ENCODE measurements around the gene CALR. TPM values are rescaled to one million over a fixed set of nuclear protein-coding genes. Genes with fewer than 3 reads are reported as not detected.

CALR gene
- total RNA-seq, 1 donor from 2014 or later = 913 TPM

Other genes starting within 250 kb of the CALR start
- gene FBXW9, start 242.0 kb upstream of the CALR start, total RNA-seq = 11.8 and 12.2 TPM in 2 replicates
- gene TNPO2, start 214.7 kb upstream of the CALR start, total RNA-seq = 152 and 153 TPM in 2 replicates
- 231 and 239 TPM in 2 replicates for gene TRIR, start 203.9 kb upstream of the CALR start, total RNA-seq
- gene GET3, start 201.1 kb upstream of the CALR start, total RNA-seq = 68.0 and 70.9 TPM in 2 replicates
- gene BEST2, start 186.8 kb upstream of the CALR start, total RNA-seq = 0.12 TPM in 1 of 2 replicates, not detected in the other
- 13.3 and 15.7 TPM in 2 replicates for gene HOOK2, start 163.1 kb upstream of the CALR start, total RNA-seq
- 311 and 312 TPM in 2 replicates for gene JUNB, start 147.1 kb upstream of the CALR start, total RNA-seq
- 277 and 280 TPM in 2 replicates for gene PRDX2, start 136.8 kb upstream of the CALR start, total RNA-seq
- gene THSD8, start 136.5 kb upstream of the CALR start, total RNA-seq = 28.0 and 28.1 TPM in 2 replicates
- 36.1 and 37.5 TPM in 2 replicates for gene RNASEH2A, start 132.0 kb upstream of the CALR start, total RNA-seq
- gene RTBDN, start 104.0 kb upstream of the CALR start, total RNA-seq = not detected in 2 replicates
- gene MAST1, start 100.1 kb upstream of the CALR start, total RNA-seq = 1.4 and 1.7 TPM in 2 replicates
- 22.9 and 23.7 TPM in 2 replicates for gene DNASE2, start 57.2 kb upstream of the CALR start, total RNA-seq
- 0.80 and 1.3 TPM in 2 replicates for gene KLF1, start 51.4 kb upstream of the CALR start, total RNA-seq
- 65.9 and 68.8 TPM in 2 replicates for gene GCDH, start 47.4 kb upstream of the CALR start, total RNA-seq
- gene SYCE2, start 19.3 kb upstream of the CALR start, total RNA-seq = 1.9 and 4.1 TPM in 2 replicates
- gene FARSA, start 4.9 kb upstream of the CALR start, total RNA-seq = 217 and 220 TPM in 2 replicates
- gene RAD23A, start 7.3 kb downstream of the CALR start, total RNA-seq = 197 and 202 TPM in 2 replicates
- gene GADD45GIP1, start 18.6 kb downstream of the CALR start, total RNA-seq = 32.1 and 33.2 TPM in 2 replicates
- gene DAND5, start 31.0 kb downstream of the CALR start, total RNA-seq = 0.10 TPM in 2 replicates
- gene NFIX, start 56.9 kb downstream of the CALR start, total RNA-seq = 4.5 and 8.0 TPM in 2 replicates
- 2.4 and 2.5 TPM in 2 replicates for gene LYL1, start 164.2 kb downstream of the CALR start, total RNA-seq
- 154 and 157 TPM in 2 replicates for gene TRMT1, start 178.1 kb downstream of the CALR start, total RNA-seq
- 124 TPM in 2 replicates for gene NACC1, start 179.7 kb downstream of the CALR start, total RNA-seq
- gene STX10, start 211.8 kb downstream of the CALR start, total RNA-seq = 73.8 and 78.1 TPM in 2 replicates
- gene IER2, start 211.8 kb downstream of the CALR start, total RNA-seq = 173 and 175 TPM in 2 replicates